Activated naive CD8-positive, alpha-beta T cell treated with anti-CD3 and anti-CD28 coated beads, Interleukin-2, amount 50 U/mL, for 24 hours (primary cell): ENCODE results near the gene GBX1.

Experiments used
- ATAC-seq: fragments of 150-1000 bp; cut with Tn5 transposase; one replicate; pipeline ENCODE4 v1.10.0; 2021
- DNase-seq: peaks from one replicate; pipeline ENCODE4 v3.0.0; 2021
- H3K27ac Mint-ChIP-seq: one replicate; pipeline ENCODE4 v1.8.0; 2021; ENCODE audit warnings: mild to moderate bottlenecking, mixed read lengths
- H3K27me3 Mint-ChIP-seq: one replicate; pipeline ENCODE4 v1.8.0; 2021; ENCODE audit warnings: mixed read lengths
- H3K36me3 Mint-ChIP-seq: one replicate; pipeline ENCODE4 v1.8.0; 2021; ENCODE audit warnings: low read depth, mixed read lengths
- H3K4me1 Mint-ChIP-seq: one replicate; pipeline ENCODE4 v1.8.0; 2021; ENCODE audit warnings: mixed read lengths
- H3K4me3 Mint-ChIP-seq: one replicate; pipeline ENCODE4 v1.8.0; 2021; ENCODE audit warnings: mild to moderate bottlenecking, moderate library complexity, mixed read lengths
- H3K9me3 Mint-ChIP-seq: one replicate; pipeline ENCODE4 v1.8.0; 2021; ENCODE audit warnings: mixed read lengths

Gene GBX1

DNA sequence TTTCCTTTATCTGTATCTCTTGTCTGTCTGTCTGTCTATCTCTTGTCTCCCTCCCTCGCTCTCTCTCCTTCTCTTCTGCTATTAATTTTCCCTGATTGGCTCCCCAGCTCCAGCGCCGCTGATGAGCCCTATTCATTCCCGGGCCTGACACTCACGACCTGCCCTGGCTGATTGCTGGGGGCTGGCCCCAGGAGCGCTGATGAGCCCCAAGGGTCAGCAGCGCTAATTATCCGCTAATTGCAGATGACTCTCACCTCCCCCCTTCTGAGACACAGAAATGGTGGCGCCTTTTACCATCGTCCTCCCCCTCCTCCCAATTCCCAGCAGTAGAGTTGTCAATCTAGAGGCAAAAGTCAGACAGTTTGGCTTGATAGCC lies 1.3 kb upstream of the GBX1 start:
- Mint-ChIP-seq H3K4me1 (peaks cover 7% of the 10 kb centered on the region), H3K9me3 (no peaks in the 10 kb centered on the region), H3K27me3 (peaks cover 60% of the 10 kb centered on the region), H3K4me3 (peak overlapping the region; percentile 68), H3K27ac (no peak overlapping the region), H3K36me3 (no peaks in the 10 kb centered on the region)
- DNase-seq, result no peak
- ATAC-seq, result no peak

DNA sequence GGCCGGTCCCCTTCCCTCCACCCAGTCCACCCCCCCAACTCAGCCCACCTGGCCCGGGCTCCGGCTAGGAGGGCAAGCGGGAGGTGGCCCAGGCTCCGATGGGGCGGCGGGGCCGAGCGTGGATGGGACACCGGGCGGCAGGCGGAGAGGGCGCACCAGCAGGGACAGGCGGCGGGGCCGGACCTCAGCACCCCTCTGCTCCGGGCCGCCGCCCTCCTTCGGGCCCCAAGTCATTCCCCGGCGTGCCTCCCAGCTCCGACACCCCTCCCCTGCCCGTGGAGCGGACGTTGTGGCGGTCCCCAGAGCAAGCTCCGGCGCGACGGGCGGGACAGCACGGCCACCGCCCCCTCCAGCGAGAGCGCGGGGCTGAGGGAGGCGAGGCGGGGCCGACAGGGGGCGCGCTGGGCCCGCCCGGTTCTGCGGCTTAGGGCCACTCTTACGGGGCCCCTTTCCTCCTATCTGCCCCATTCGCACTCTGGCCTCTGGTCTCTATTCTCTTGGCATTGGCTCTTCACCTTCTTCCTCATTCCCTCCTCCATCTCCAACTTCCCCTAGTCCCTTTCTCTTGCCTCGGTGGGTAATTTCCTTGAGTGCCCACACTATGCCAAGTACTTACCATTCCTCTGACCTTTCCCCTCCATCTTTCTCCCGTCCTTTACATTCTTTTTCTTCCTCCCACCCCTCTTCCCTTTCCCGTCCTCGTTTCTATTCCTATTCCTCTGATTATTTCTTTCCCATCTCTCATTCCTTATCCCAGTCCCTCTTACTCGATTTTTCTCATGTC lies 701 bp upstream of the GBX1 start:
- Mint-ChIP-seq H3K27ac (no peak overlapping the region), H3K4me3 (peak overlapping the region; percentile 68), H3K36me3 (no peaks in the 10 kb centered on the region), H3K27me3 (peaks cover 54% of the 10 kb centered on the region), H3K4me1 (peaks cover 7% of the 10 kb centered on the region), H3K9me3 (no peaks in the 10 kb centered on the region)
- ATAC-seq (peak; percentile 82), DNase-seq (peak; percentile 77)

- H3K27ac Mint-ChIP-seq, result no peak overlapping the region
- peaks cover 5% of the 10 kb centered on the region for H3K4me1 Mint-ChIP-seq
- no peak for DNase-seq
- no peaks in the 10 kb centered on the region for H3K9me3 Mint-ChIP-seq
- peak overlapping the region; percentile 8 for H3K4me3 Mint-ChIP-seq
- peaks cover 42% of the 10 kb centered on the region for H3K27me3 Mint-ChIP-seq
- no peak for ATAC-seq
- H3K36me3 Mint-ChIP-seq, result no peaks in the 10 kb centered on the region
These were observed 781 bp downstream of the GBX1 start for GRCh38 chr7:151166629-151167196.

- H3K27me3 Mint-ChIP-seq, result peaks cover 7% of the 10 kb centered on the region
- H3K36me3 Mint-ChIP-seq, result no peaks in the 10 kb centered on the region
- H3K4me1 Mint-ChIP-seq, result no peaks in the 10 kb centered on the region
- no peaks in the 10 kb centered on the region for H3K9me3 Mint-ChIP-seq
- ATAC-seq (no peak), DNase-seq (no peak)
- no peak overlapping the region for H3K4me3 Mint-ChIP-seq
- no peak overlapping the region for H3K27ac Mint-ChIP-seq
These were observed 5.7 kb downstream of the GBX1 start for GRCh38 chr7:151161757-151162156.

DNA sequence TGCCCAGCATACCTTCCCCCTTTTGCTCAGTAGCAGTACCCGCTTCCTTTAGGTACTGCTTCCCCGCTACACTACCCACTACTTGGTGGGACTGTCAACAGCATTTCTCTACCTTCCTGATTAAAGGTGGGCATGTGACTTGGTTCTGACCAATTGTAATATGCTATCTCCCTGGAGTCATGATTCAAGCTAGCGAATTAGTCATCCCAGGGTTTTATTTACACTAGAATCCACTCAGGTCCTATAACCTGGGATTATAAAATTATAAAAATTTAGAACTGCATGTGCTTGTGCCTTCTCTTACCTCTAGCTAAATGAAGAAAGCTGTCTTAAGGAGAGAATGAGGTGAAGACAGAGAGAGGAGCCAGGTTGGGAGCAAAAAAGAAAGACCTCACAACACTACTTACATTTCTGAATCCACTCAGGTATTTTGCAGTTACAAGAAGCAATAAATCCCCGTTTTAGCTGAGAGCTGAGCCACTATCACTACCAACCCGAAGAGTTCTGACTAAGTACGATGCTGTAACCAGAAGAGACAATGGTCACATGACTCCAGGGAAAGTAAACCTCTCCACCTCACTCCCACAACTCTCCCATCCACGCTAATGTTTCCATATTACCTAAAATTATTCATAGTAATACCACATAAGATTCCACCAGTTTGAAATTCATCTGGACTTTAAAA lies 9.7 kb downstream of the GBX1 start:
- Mint-ChIP-seq H3K36me3 (no peaks in the 10 kb centered on the region), H3K27ac (no peak overlapping the region), H3K4me3 (no peak overlapping the region), H3K27me3 (peaks cover 19% of the 10 kb centered on the region), H3K4me1 (no peaks in the 10 kb centered on the region), H3K9me3 (no peaks in the 10 kb centered on the region)
- DNase-seq (no peak), ATAC-seq (no peak)

DNA sequence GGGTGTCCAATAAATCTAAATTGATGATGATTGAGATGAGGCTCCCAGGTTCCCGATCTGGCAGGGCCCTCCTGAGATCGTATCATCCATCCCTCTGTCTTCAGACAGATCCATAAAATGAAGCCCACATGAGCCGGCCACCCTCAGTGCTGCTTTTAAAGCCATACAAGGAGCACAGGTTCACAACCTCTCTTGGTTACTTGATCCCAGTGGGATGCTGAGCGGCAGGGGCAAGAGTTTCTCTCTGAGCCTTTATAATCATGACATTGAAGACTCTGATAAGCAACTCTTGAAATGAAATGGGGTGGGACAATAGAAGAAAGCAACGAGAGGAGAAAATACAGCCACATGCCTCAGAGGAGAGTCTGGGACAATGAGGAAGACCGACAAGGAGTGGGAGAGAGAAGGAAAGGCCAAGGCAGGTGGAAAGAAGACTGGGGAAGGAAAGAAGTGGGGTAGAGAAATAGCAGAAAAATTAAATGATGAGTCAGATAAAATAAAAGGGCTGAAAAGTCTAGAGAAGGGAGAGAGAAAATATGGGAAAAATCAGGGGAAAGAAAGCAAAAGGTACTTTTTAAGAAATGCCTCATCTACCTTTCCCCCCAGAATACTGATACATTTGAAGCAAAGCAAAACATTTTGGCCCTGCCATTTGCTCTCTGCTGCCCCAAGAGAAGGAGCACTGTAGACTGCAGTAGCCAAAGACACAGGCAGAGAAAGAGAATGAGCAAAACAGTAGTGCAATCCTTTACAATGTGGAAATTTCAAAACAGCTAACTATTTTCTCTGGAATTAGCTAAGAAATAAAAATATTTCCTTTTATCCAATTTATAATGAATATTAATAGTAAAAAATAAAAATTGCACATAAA lies 14.6 kb downstream of the GBX1 start:
- no peaks in the 10 kb centered on the region for H3K9me3 Mint-ChIP-seq
- DNase-seq, result no peak

GRCh38 chr7:151150388-151150787 lies 17.1 kb downstream of the GBX1 start:
- H3K36me3 Mint-ChIP-seq, result no peaks in the 10 kb centered on the region
- peaks cover 14% of the 10 kb centered on the region for H3K27me3 Mint-ChIP-seq
- no peaks in the 10 kb centered on the region for H3K9me3 Mint-ChIP-seq
- ATAC-seq (no peak), DNase-seq (no peak)
- no peak overlapping the region for H3K27ac Mint-ChIP-seq
- H3K4me3 Mint-ChIP-seq, result no peak overlapping the region
- no peaks in the 10 kb centered on the region for H3K4me1 Mint-ChIP-seq

More for the DNA sequence above, 14.6 kb downstream of the GBX1 start:
- H3K4me3 Mint-ChIP-seq, result no peak overlapping the region
- no peaks in the 10 kb centered on the region for H3K4me1 Mint-ChIP-seq
- ATAC-seq, result no peak
- H3K36me3 Mint-ChIP-seq, result no peaks in the 10 kb centered on the region
- H3K27ac Mint-ChIP-seq, result no peak overlapping the region
- H3K27me3 Mint-ChIP-seq, result peaks cover 23% of the 10 kb centered on the region

DNA sequence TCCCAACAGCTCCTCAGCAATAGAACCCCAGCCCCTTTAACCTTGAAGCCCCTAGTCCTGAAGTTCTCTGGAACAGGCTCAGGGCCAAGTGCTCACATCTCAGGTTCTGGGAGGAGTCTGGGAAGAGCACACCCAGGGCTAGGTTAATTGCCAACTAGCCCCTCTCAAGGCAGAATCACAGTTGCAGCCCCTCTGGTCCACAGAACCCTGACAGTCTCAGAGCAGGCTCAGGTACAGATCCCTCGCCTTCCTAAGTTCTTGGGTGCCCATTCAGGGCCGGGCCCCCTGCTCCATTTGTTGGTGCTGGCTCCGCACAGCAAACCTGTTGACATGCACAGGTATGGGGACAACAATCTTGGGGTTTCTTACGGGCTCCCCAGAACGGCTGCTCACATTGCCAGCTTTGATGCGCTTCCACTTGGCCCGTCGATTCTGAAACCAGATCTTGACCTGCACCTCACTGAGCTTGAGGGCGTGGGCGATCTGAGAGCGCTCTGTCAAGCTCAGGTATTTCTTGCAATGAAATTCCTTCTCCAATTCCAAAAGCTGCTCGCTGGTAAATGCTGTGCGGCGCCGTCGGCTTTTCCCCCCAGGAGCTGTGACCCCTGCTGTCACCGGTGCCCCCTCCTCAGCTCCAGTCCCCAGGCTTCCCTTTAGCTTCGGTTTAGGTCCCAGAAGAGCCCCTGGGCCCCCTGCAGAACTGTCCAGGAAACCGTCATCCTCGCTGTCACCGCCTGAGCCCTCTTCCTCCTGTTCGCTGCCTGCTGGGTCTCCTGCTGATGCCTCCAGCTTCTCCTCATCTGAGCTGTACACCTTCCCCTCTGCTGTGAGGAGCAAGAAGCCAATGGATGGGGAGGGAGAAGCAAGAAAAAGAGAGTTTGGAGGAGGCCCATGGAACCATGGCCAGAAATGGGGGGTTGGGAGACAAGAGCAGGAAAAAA lies 18.9 kb downstream of the GBX1 start:
- peaks cover 2% of the 10 kb centered on the region for H3K36me3 Mint-ChIP-seq
- no peaks in the 10 kb centered on the region for H3K4me1 Mint-ChIP-seq
- no peak for DNase-seq
- H3K27ac Mint-ChIP-seq, result no peak overlapping the region
- peaks cover 4% of the 10 kb centered on the region for H3K27me3 Mint-ChIP-seq
- no peak overlapping the region for H3K4me3 Mint-ChIP-seq
- H3K9me3 Mint-ChIP-seq, result no peaks in the 10 kb centered on the region
- no peak for ATAC-seq

GRCh38 chr7:151146761-151147160 lies 20.7 kb downstream of the GBX1 start:
- H3K9me3 Mint-ChIP-seq, result no peaks in the 10 kb centered on the region
- ATAC-seq (no peak), DNase-seq (no peak)
- no peaks in the 10 kb centered on the region for H3K4me1 Mint-ChIP-seq
- H3K4me3 Mint-ChIP-seq, result no peak overlapping the region
- peaks cover 2% of the 10 kb centered on the region for H3K36me3 Mint-ChIP-seq
- H3K27ac Mint-ChIP-seq, result no peak overlapping the region
- peaks cover 4% of the 10 kb centered on the region for H3K27me3 Mint-ChIP-seq

- DNase-seq (no peak), ATAC-seq (no peak)
- no peaks in the 10 kb centered on the region for H3K27me3 Mint-ChIP-seq
- H3K27ac Mint-ChIP-seq, result no peak overlapping the region
- H3K36me3 Mint-ChIP-seq, result peaks cover 2% of the 10 kb centered on the region
- no peak overlapping the region for H3K4me3 Mint-ChIP-seq
- no peaks in the 10 kb centered on the region for H3K9me3 Mint-ChIP-seq
- H3K4me1 Mint-ChIP-seq, result no peaks in the 10 kb centered on the region
These were observed 23.1 kb downstream of the GBX1 start for GRCh38 chr7:151144387-151144786.

DNA sequence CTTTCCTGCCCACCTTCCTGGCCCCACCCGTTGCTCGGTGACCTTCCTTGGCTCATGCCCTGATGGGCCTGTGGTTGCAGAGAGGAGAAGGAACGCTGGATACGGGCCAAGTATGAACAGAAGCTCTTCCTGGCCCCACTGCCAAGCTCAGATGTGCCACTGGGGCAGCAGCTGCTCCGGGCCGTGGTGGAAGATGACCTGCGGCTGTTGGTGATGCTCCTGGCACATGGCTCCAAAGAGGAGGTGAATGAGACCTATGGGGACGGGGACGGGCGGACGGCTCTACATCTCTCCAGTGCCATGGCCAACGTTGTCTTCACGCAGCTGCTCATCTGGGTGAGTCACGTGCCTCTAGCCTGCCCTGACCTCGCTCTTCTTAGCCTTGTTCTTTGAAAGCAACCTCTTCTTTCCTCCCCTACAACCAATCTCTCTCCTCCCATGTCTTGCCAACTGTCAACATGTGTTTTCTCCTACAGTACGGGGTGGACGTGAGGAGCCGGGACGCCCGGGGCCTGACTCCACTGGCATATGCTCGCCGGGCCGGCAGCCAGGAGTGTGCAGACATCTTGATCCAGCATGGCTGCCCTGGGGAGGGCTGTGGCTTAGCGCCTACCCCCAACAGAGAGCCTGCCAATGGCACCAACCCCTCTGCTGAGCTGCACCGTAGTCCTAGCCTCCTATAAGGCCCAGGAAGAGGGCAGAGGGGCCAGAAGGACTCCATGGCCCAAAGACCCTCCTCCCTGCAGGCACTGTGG lies 24.1 kb downstream of the GBX1 start:
- DNase-seq, result no peak
- no peak overlapping the region for H3K4me3 Mint-ChIP-seq
- peaks cover 2% of the 10 kb centered on the region for H3K36me3 Mint-ChIP-seq
- no peaks in the 10 kb centered on the region for H3K27me3 Mint-ChIP-seq
- no peak for ATAC-seq
- H3K27ac Mint-ChIP-seq, result no peak overlapping the region
- H3K9me3 Mint-ChIP-seq, result no peaks in the 10 kb centered on the region
- no peaks in the 10 kb centered on the region for H3K4me1 Mint-ChIP-seq

GRCh38 chr7:151142686-151143040 lies 24.8 kb downstream of the GBX1 start:
- no peak for ATAC-seq
- Mint-ChIP-seq H3K4me3 (no peak overlapping the region), H3K4me1 (no peaks in the 10 kb centered on the region), H3K9me3 (no peaks in the 10 kb centered on the region), H3K36me3 (peaks cover 2% of the 10 kb centered on the region), H3K27me3 (no peaks in the 10 kb centered on the region), H3K27ac (no peak overlapping the region)
- no peak for DNase-seq
